ENCODE results near the gene CROCC.
"Not testable (repeated sequence)": the region's sequence is repeated elsewhere in the genome, so short reads cannot be mapped to it uniquely, and the experiment has no call there.

- TF ChIP-seq, protein P1, sequence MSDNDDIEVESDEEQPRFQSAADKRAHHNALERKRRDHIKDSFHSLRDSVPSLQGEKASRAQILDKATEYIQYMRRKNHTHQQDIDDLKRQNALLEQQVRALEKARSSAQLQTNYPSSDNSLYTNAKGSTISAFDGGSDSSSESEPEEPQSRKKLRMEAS (IDR thresholded peaks at IDR 0.05; ENCODE audit: low read depth): not testable (repeated sequence)
- TF ChIP-seq POLR2AphosphoS5 (IDR thresholded peaks at IDR 0.05; ENCODE audit: low read depth, low read length); CTCF (IDR thresholded peaks at IDR 0.05); FOSL2 (IDR thresholded peaks at IDR 0.05; ENCODE audit: borderline replicate concordance, low read depth): not testable (repeated sequence)
Measured at GRCh38 chr1:16884487-16884886, 37.2 kb upstream of the CROCC start.
